MCF 10A (cell line): ENCODE measurements around the gene FNBP1. TPM values are rescaled to one million over a fixed set of nuclear protein-coding genes. Genes with fewer than 3 reads are reported as not detected.
"Not testable (repeated sequence)": the region's sequence is repeated elsewhere in the genome, so short reads cannot be mapped to it uniquely, and the experiment has no call there.

Experiments used
- BruUV-seq: library from RNA; stranded (reverse); fragments of 400-500 nt; replicated peaks from 2 replicates; lab custom pipeline; 2021; lab: Mats Ljungman, UMichigan
- CTCF ChIA-PET: fragments of 300-600 bp; sonication (Branson Sonifier 250); formaldehyde crosslinking; extraction: SDS; loops from one replicate; lab custom pipeline; 2021; ENCODE audit warnings: antibody characterized with exemption, inconsistent platforms; lab: Yijun Ruan, JAX
- POLR2A ChIA-PET: fragments of 300-600, 350-650 bp; sonication (Branson Sonifier 250); formaldehyde crosslinking; extraction: SDS; loops from one replicate; lab custom pipeline; 2020; ENCODE audit warnings: antibody characterized with exemption, inconsistent platforms; lab: Yijun Ruan, JAX
- DNase-seq: peaks from one replicate; pipeline ENCODE4 v3.0.0-alpha.2; 2018; ENCODE audit not compliant: unreplicated experiment
- H3K27ac Mint-ChIP-seq: one replicate; pipeline ENCODE4 v1.8.0; 2022; ENCODE audit warnings: mild to moderate bottlenecking, low read depth, mixed read lengths; ENCODE audit not compliant: unreplicated experiment
- H3K27me3 Mint-ChIP-seq: one replicate; pipeline ENCODE4 v1.8.0; 2022; ENCODE audit warnings: mixed read lengths; ENCODE audit not compliant: insufficient read depth, unreplicated experiment
- H3K36me3 Mint-ChIP-seq: one replicate; pipeline ENCODE4 v1.8.0; 2022; ENCODE audit warnings: mild to moderate bottlenecking, moderate library complexity, mixed read lengths; ENCODE audit not compliant: insufficient read depth, unreplicated experiment
- H3K4me1 Mint-ChIP-seq: one replicate; pipeline ENCODE4 v1.8.0; 2022; ENCODE audit warnings: mixed read lengths; ENCODE audit not compliant: insufficient read depth, unreplicated experiment
- H3K4me3 Mint-ChIP-seq: one replicate; pipeline ENCODE4 v1.8.0; 2022; ENCODE audit warnings: mild to moderate bottlenecking, moderate library complexity, mixed read lengths; ENCODE audit not compliant: unreplicated experiment
- H3K9me3 Mint-ChIP-seq: one replicate; pipeline ENCODE4 v1.8.0; 2022; ENCODE audit warnings: mixed read lengths; ENCODE audit not compliant: unreplicated experiment
- intact Hi-C: fragments of 100-400 bp; cut with micrococcal nuclease; formaldehyde crosslinking; loops from 2 replicates; pipeline ENCODE4 v1.14.1; 2022
- total RNA-seq: library from RNA; stranded (reverse); gene quantifications from 2 replicates; pipeline ENCODE4 v1.2.3, GENCODE V29; 2022
- TF ChIP-seq, protein P1 (sequence below): fragments of 200-600 bp; IDR thresholded peaks from one replicate; pipeline ENCODE4 v1.8.0; 2022; ENCODE audit warnings: antibody characterized with exemption, mild to moderate bottlenecking; ENCODE audit not compliant: unreplicated experiment

The FNBP1 gene
- total RNA-seq, 1 experiment from 2014 or later: 24.4 TPM

DNA sequence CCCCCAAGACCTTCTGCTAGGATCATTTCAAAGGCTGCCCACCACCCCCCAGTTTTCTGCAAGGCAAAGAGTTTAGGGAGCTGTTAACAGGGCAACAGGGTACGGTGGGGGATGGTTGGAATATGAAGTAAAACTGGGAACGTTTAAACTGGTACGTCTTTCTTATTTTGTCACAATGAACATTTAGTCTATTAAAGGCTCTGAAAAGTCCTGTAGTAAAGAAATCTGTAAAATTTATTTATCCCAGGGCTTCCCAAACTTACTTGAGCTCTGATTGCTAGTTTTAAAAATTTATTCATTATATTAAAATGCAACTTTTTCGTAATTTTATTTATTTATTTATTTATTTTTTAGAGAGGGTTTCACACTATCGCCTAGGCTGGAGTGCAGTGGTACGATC, 145.7 kb downstream of the FNBP1 start:
- H3K36me3 Mint-ChIP-seq: peaks cover 24% of the 10 kb centered on the region
- no peak for DNase-seq
- no TSS peak for BruUV-seq
- POLR2A ChIA-PET: no interaction called here
- H3K4me3 Mint-ChIP-seq: no peak overlapping the region
- H3K9me3 Mint-ChIP-seq: no peaks in the 10 kb centered on the region
- H3K27ac Mint-ChIP-seq: no peak overlapping the region
- CTCF ChIA-PET: interaction anchor here (1.4 kb wide), 1 partner anchor 10 kb away, joined by 8 read pairs; no protein-coding TSS in a partner anchor
- no peaks in the 10 kb centered on the region for H3K27me3 Mint-ChIP-seq
- TF ChIP-seq, protein P1, sequence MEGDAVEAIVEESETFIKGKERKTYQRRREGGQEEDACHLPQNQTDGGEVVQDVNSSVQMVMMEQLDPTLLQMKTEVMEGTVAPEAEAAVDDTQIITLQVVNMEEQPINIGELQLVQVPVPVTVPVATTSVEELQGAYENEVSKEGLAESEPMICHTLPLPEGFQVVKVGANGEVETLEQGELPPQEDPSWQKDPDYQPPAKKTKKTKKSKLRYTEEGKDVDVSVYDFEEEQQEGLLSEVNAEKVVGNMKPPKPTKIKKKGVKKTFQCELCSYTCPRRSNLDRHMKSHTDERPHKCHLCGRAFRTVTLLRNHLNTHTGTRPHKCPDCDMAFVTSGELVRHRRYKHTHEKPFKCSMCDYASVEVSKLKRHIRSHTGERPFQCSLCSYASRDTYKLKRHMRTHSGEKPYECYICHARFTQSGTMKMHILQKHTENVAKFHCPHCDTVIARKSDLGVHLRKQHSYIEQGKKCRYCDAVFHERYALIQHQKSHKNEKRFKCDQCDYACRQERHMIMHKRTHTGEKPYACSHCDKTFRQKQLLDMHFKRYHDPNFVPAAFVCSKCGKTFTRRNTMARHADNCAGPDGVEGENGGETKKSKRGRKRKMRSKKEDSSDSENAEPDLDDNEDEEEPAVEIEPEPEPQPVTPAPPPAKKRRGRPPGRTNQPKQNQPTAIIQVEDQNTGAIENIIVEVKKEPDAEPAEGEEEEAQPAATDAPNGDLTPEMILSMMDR: no peak
- no peaks in the 10 kb centered on the region for H3K4me1 Mint-ChIP-seq
- intact Hi-C loops: no loop called here

DNA sequence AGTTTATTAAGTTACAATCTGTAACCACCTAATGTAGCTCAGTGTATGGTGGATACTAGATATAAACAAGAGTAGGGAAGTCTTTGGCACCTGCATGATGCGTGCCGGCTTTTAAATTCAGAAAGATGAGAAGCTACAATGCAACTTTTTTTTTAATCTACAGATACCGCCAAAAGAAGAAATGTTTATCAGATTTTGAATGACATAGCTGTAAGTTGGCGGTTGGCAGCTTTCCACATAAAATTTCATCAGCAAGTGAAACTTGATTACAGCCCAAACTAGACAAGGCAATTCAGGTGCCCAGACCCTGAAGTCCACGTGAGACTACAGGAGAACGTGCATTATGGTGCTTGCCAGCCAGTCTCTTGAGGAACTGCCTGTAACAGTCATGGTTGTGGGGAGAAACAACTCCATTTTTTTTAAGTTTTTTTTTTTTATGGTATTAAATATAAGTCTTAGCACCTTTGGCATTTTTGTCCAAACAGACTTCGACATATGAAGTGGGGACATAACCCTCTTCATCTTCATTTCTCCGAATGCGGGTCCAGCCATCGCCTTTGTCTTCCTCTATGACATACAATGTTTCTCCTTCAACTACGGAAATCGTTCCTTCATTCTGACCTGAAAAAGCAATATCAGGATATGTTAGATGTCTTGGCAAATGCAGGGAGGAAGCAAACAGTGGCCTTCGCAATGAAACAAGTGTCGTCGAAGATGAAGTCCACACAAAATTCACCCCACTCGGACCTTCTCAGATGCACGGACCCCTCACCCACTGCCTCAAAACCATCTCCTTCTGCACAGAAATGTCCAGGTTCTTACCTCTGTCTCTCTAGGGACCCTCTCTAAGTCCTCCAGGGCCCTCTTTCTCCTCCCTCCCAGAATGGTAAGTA, 147.4 kb downstream of the FNBP1 start:
- TF ChIP-seq, protein P1: no peak
- no peak for DNase-seq
- no TSS peak for BruUV-seq
- Mint-ChIP-seq H3K27ac (no peak overlapping the region), H3K4me3 (no peak overlapping the region), H3K9me3 (no peaks in the 10 kb centered on the region), H3K36me3 (peaks cover 32% of the 10 kb centered on the region), H3K27me3 (no peaks in the 10 kb centered on the region), H3K4me1 (no peaks in the 10 kb centered on the region)
- POLR2A ChIA-PET: interaction anchor here (0.7 kb wide), 1 partner anchor 158 kb away, joined by 3 read pairs; the partner anchor contains the start of gene GPR107
- intact Hi-C loops: no loop called here
- CTCF ChIA-PET: interaction anchor here (0.7 to 1.1 kb wide), 2 partner anchors 9 to 10 kb away, joined by 3 read pairs; no protein-coding TSS in a partner anchor

DNA sequence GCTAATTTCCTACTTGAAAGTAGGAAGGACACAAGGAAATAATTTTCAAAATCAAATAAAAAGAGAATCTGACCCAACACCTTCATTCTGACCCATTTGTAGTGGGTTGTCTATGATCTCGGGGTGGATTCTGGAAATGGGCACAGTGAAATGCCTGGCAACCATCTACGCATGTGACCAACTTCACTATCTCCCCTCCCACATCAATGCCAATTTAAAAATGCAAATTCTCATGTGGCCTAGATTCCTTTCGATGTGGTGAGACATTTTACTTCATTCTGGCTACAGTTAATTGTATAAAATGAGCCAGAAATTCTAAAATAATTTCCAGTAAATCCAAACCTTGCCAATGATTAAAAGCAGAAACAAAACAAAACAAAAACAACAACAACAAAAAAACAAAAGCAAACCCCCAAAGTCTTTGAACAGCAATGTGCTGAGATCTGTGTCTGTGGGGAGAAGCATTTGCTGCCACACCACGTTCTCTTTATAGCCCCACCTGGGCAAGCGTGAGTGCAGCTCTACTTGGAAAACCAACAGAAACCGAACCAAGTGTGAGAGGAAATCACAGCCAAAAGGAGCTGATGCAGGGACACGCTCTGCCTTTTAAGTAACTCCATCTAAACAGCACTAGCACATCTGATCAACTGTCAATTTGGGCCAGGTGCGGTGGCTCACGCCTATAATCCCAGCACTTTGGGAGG, 148.7 kb downstream of the FNBP1 start:
- no peaks in the 10 kb centered on the region for H3K27me3 Mint-ChIP-seq
- no TSS peak for BruUV-seq
- CTCF ChIA-PET: interaction anchor here (1.1 kb wide), 1 partner anchor 9 kb away, joined by 3 read pairs; no protein-coding TSS in a partner anchor
- no peak overlapping the region for H3K4me3 Mint-ChIP-seq
- no peaks in the 10 kb centered on the region for H3K9me3 Mint-ChIP-seq
- H3K36me3 Mint-ChIP-seq: peaks cover 37% of the 10 kb centered on the region
- DNase-seq: no peak
- POLR2A ChIA-PET: interaction anchor here (1.2 kb wide), 1 partner anchor 61 kb away, joined by 3 read pairs; no protein-coding TSS in a partner anchor
- intact Hi-C loops: no loop called here
- no peak overlapping the region for H3K27ac Mint-ChIP-seq
- TF ChIP-seq, protein P1: no peak
- H3K4me1 Mint-ChIP-seq: no peaks in the 10 kb centered on the region

DNA sequence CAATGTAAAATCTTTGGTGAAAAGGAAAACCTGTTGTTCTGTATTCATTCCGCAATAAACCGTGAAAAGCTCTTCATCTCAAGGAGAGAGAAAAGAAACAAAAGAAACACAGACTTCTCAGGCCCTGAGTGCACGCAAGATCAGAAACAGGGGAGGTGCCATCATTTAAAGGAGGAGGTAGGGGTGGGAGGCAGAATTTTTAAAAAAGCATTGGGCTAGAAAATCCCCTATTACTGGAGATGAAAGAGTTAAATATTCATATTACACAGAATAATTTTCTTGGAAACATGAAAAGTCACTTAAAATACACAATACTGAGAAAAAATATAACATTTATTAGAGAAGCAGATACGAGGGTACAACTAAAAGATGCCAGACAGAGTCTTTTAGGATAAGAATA, 151.4 kb downstream of the FNBP1 start:
- no peak for DNase-seq
- intact Hi-C loops: no loop called here
- no TSS peak for BruUV-seq
- Mint-ChIP-seq H3K4me3 (no peak overlapping the region), H3K27me3 (no peaks in the 10 kb centered on the region), H3K27ac (no peak overlapping the region), H3K36me3 (peaks cover 36% of the 10 kb centered on the region), H3K4me1 (no peaks in the 10 kb centered on the region), H3K9me3 (no peaks in the 10 kb centered on the region)
- CTCF ChIA-PET: interaction anchor here (0.6 kb wide), 1 partner anchor 85 kb away, joined by 3 read pairs; no protein-coding TSS in a partner anchor
- TF ChIP-seq, protein P1: no peak
- POLR2A ChIA-PET: no interaction called here

DNA sequence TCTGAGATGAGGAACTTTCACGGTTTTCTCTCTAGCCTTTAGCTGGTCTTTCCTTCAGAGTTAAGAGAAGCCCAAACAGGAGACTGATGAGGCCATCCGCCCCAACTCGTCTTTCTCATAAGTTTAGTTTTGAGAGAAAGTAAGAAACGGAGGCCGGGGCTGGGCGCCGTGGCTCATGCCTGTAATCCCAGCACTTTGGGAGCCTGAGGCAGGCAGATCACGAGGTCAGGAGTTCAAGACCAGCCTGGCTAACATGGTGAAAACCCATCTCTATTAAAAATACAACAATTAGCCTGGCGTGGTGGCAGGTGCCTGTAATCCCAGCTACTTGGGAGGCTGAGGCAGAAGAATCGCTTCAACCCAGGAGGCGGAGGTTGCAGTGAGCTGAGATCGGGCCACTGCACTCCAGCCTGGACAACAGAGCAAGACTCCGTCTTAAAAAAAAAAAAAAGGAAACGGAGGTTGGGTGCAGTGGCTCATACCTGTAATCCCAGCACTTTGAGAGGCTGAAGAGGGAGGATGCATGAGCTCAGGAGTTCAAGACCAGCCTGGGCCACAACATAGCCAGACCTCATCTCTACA, 152.2 kb downstream of the FNBP1 start:
- not testable (repeated sequence) for BruUV-seq, H3K4me3 Mint-ChIP-seq
- CTCF ChIA-PET: interaction anchor here (0.7 kb wide), 1 partner anchor 25 kb away, joined by 3 read pairs; no protein-coding TSS in a partner anchor

More for the DNA sequence above, 152.2 kb downstream of the FNBP1 start:
- DNase-seq, H3K9me3 Mint-ChIP-seq, H3K27me3 Mint-ChIP-seq, H3K27ac Mint-ChIP-seq, POLR2A ChIA-PET, H3K4me1 Mint-ChIP-seq, intact Hi-C loops: not testable (repeated sequence)
- H3K36me3 Mint-ChIP-seq: peaks cover 30% of the 10 kb centered on the region
